Panc1 (cell line): ENCODE measurements around the gene TP73. TPM values are rescaled to one million over a fixed set of nuclear protein-coding genes. Genes with fewer than 3 reads are reported as not detected.

Source experiments
- ATAC-seq: fragments of 200-7000 bp; cut with Tn5 transposase; 2 replicates; pipeline ENCODE4 v1.9.1; 2020; ENCODE audit warnings: mild to moderate bottlenecking, moderate library complexity
- BruUV-seq: library from RNA; stranded (reverse); fragments of 400-500 nt; replicated peaks from 2 replicates; lab custom pipeline; 2021; lab: Mats Ljungman, UMichigan
- CTCF ChIA-PET: fragments of 300-600 bp; sonication (Branson Sonifier 250); formaldehyde crosslinking; loops from one replicate; lab custom pipeline; 2022; ENCODE audit warnings: antibody characterized with exemption; lab: Charles Lee
- POLR2A ChIA-PET: fragments of 300-600 bp; sonication (Branson Sonifier 250); formaldehyde crosslinking; loops from one replicate; lab custom pipeline; 2022; ENCODE audit warnings: antibody characterized with exemption; lab: Charles Lee
- DNase-seq: peaks from one replicate; pipeline ENCODE4 v3.0.0-alpha.2; 2010; ENCODE audit warnings: low read depth, low spot score
- H3K27ac ChIP-seq: 2 replicates; pipeline ENCODE4 v1.5.1; 2011; ENCODE audit warnings: mild to moderate bottlenecking, low read length, inconsistent platforms
- H3K27me3 ChIP-seq: fragments of 200-500 bp; sonication (Bioruptor generic); 2 replicates; pipeline ENCODE4 v1.6.0; 2014; ENCODE audit warnings: low read length, inconsistent platforms; ENCODE audit not compliant: control insufficient read depth, insufficient read depth
- H3K36me3 ChIP-seq: fragments of 200-500 bp; sonication (Bioruptor generic); 2 replicates; pipeline ENCODE4 v1.5.1; 2014; ENCODE audit warnings: inconsistent platforms, mild to moderate bottlenecking, low read length, moderate library complexity; ENCODE audit not compliant: control insufficient read depth, insufficient read depth
- H3K4me1 ChIP-seq: 2 replicates; pipeline ENCODE4 v1.5.1; 2011; ENCODE audit warnings: inconsistent platforms, mild to moderate bottlenecking, low read length, moderate library complexity; ENCODE audit not compliant: control insufficient read depth, insufficient read depth
- H3K4me3 ChIP-seq, 2 experiments: 2 replicates each; pipeline ENCODE4 v1.5.1; 2011 to 2012; ENCODE audit warnings: low read depth in 2 of 2, low read length in 2 of 2, mild to moderate bottlenecking in 2 of 2, inconsistent platforms in 1 of 2, moderate library complexity in 1 of 2
- H3K9me3 ChIP-seq: fragments of 200-500 bp; sonication (Bioruptor generic); 2 replicates; pipeline ENCODE4 v1.5.1; 2014; ENCODE audit warnings: low read depth, mild to moderate bottlenecking, inconsistent platforms, low read length, moderate library complexity; ENCODE audit not compliant: control insufficient read depth, insufficient read depth
- CTCF ChIP-seq: fragments of 450-650 bp; IDR thresholded peaks from 2 replicates; pipeline ENCODE4 v1.5.1; 2017; ENCODE audit warnings: mild to moderate bottlenecking
- POLR2AphosphoS5 ChIP-seq: IDR thresholded peaks from 2 replicates; pipeline ENCODE4 v1.6.1; 2012; ENCODE audit warnings: mild to moderate bottlenecking, low read depth, low read length, moderate library complexity
- REST ChIP-seq, 2 experiments: IDR thresholded peaks; 2 replicates each; pipeline ENCODE4 v1.6.1; 2011 to 2012; ENCODE audit warnings: low read depth in 2 of 2, control low read depth in 1 of 2, low read length in 1 of 2, mild to moderate bottlenecking in 1 of 2, moderate library complexity in 1 of 2; ENCODE audit not compliant: insufficient read depth in 1 of 2
- SIN3A ChIP-seq: IDR thresholded peaks from 2 replicates; pipeline ENCODE4 v1.6.1; 2012; ENCODE audit warnings: low read depth, mild to moderate bottlenecking, low read length, moderate library complexity, borderline replicate concordance; ENCODE audit not compliant: insufficient read depth
- TCF7L2 ChIP-seq: IDR thresholded peaks from 2 replicates; pipeline ENCODE4 v1.6.1; 2011; ENCODE audit warnings: mild to moderate bottlenecking, low read depth, low read length, inconsistent platforms
- in situ Hi-C: cut with HindIII; loops from 2 replicates; pipeline ENCODE4 v1.10.0; 2016; ENCODE audit warnings: low sequenced_read_pairs, low pct_unique_long_range_greater_than_20kb
- intact Hi-C: fragments of 100-400 bp; cut with micrococcal nuclease; formaldehyde crosslinking; loops from one replicate; pipeline ENCODE4 v1.10.0; 2022; ENCODE audit not compliant: unreplicated experiment
- total RNA-seq: library from RNA; stranded (reverse); gene quantifications from one replicate; pipeline ENCODE4 v1.2.1, GENCODE V29; 2021; ENCODE audit not compliant: unreplicated experiment

Gene TP73
- total RNA-seq, 1 experiment from 2014 or later, result 4.7 TPM

- DNase-seq, result no peak
- in situ Hi-C loops (no loop called here), intact Hi-C loops (no loop called here)
- no peaks in the 10 kb centered on the region for H3K27me3 ChIP-seq
- CTCF ChIA-PET, result interaction anchor here (0.5 kb wide), 2 partner anchors 20 to 34 kb away, joined by 3 to 4 read pairs; no protein-coding TSS in a partner anchor
- peaks cover 30% of the 10 kb centered on the region for H3K4me1 ChIP-seq
- H3K9me3 ChIP-seq, result no peaks in the 10 kb centered on the region
- BruUV-seq, result no TSS peak
- H3K27ac ChIP-seq, result no peak overlapping the region
- ATAC-seq, result no peak
- POLR2A ChIA-PET, result no interaction called here
- TF ChIP-seq CTCF (no peak), REST (IDR thresholded peaks at IDR 0.05; ENCODE audit: insufficient read depth in 1 of 2, low read depth in 2 of 2, low read length in 1 of 2) (no peak), TCF7L2 (no peak), SIN3A (no peak), POLR2AphosphoS5 (no peak)
- 0 out of 2 replicates have a peak, but pooled peaks cover 2% of the 10 kb centered on the region for H3K36me3 ChIP-seq
- H3K4me3 ChIP-seq, result no peak overlapping the region
These were observed 127.1 kb downstream of the TP73 start for GRCh38 chr1:3779265-3779911.

- Histone ChIP-seq H3K4me1 (peaks cover 27% of the 10 kb centered on the region), H3K4me3 (no peak overlapping the region), H3K27ac (no peak overlapping the region), H3K27me3 (no peaks in the 10 kb centered on the region), H3K9me3 (no peaks in the 10 kb centered on the region), H3K36me3 (0 out of 2 replicates have a peak, but pooled peaks cover 2% of the 10 kb centered on the region)
- ATAC-seq (no peak), DNase-seq (no peak)
- CTCF ChIA-PET, result interaction anchor here (0.5 kb wide), 1 partner anchor 33 kb away, joined by 4 read pairs; no protein-coding TSS in a partner anchor
- TF ChIP-seq SIN3A (no peak), REST (IDR thresholded peaks at IDR 0.05; ENCODE audit: insufficient read depth in 1 of 2, low read depth in 2 of 2, low read length in 1 of 2) (no peak), POLR2AphosphoS5 (no peak), CTCF (no peak), TCF7L2 (no peak)
- POLR2A ChIA-PET, result no interaction called here
- intact Hi-C loops, result no loop called here
- TSS peak; percentile 33 for BruUV-seq
- in situ Hi-C loops, result no loop called here
These were observed 127.6 kb downstream of the TP73 start for GRCh38 chr1:3779912-3780416.
